A673 (cell line): Measurements from ENCODE around the gene KLHL35. TPM values are rescaled to one million over a fixed set of nuclear protein-coding genes. Genes with fewer than 3 reads are reported as not detected.

ENCODE experiments used
- BruUV-seq: library from RNA; stranded (reverse); fragments of 400-500 nt; replicated peaks from 2 replicates; lab custom pipeline; 2021; lab: Mats Ljungman, UMichigan
- CTCF ChIA-PET: fragments of 300-600 bp; sonication (Branson Sonifier 250); formaldehyde crosslinking; loops from one replicate; lab custom pipeline; 2022; ENCODE audit warnings: antibody characterized with exemption; lab: Charles Lee
- POLR2A ChIA-PET: fragments of 300-600 bp; sonication (Branson Sonifier 250); formaldehyde crosslinking; loops from one replicate; lab custom pipeline; 2022; ENCODE audit warnings: antibody characterized with exemption; ENCODE audit not compliant: low non-redundant PET; lab: Charles Lee
- DNase-seq: peaks from one replicate; pipeline ENCODE4 v3.0.0-alpha.2; 2015; ENCODE audit warnings: low spot score
- H3K27ac ChIP-seq: fragments of 200-600 bp; sonication (generic); 2 replicates; pipeline ENCODE4 v1.5.1; 2016; ENCODE audit warnings: mixed run types, low read depth, mild to moderate bottlenecking, mixed read lengths, antibody characterized with exemption, low read length; ENCODE audit not compliant: poor library complexity, severe bottlenecking
- H3K27me3 ChIP-seq: fragments of 200-600 bp; sonication (generic); replicated peaks from 2 replicates; pipeline ENCODE4 v1.6.1; 2017; ENCODE audit warnings: mixed run types, low read depth, mild to moderate bottlenecking, mixed read lengths, antibody characterized with exemption, low read length; ENCODE audit not compliant: insufficient read depth, poor library complexity
- H3K36me3 ChIP-seq: fragments of 200-600 bp; sonication (generic); 2 replicates; pipeline ENCODE4 v1.6.1; 2016; ENCODE audit warnings: mixed run types, mild to moderate bottlenecking, mixed read lengths, antibody characterized with exemption, low read length; ENCODE audit not compliant: insufficient read depth, poor library complexity, severe bottlenecking
- H3K4me1 ChIP-seq: fragments of 200-600 bp; sonication (generic); 2 replicates; pipeline ENCODE4 v1.6.1; 2017; ENCODE audit warnings: mixed run types, mild to moderate bottlenecking, mixed read lengths, antibody characterized with exemption, low read length; ENCODE audit not compliant: insufficient read depth, poor library complexity, severe bottlenecking
- H3K4me3 ChIP-seq: fragments of 200-600 bp; sonication (generic); 2 replicates; pipeline ENCODE4 v1.5.1; 2016; ENCODE audit warnings: low read depth, mixed run types, mild to moderate bottlenecking, mixed read lengths, low read length; ENCODE audit not compliant: poor library complexity, severe bottlenecking
- H3K9me3 ChIP-seq: fragments of 200-600 bp; sonication (generic); 2 replicates; pipeline ENCODE4 v1.6.1; 2016; ENCODE audit warnings: mixed run types, low read depth, mild to moderate bottlenecking, mixed read lengths, antibody characterized with exemption, low read length; ENCODE audit not compliant: poor library complexity, severe bottlenecking
- EZH2 ChIP-seq: fragments of 200-600 bp; sonication (generic); IDR thresholded peaks from 2 replicates; pipeline ENCODE4 v1.6.1; 2017; ENCODE audit warnings: borderline replicate concordance, low read depth, mild to moderate bottlenecking, mixed read lengths, antibody characterized with exemption, low read length; ENCODE audit not compliant: poor library complexity, severe bottlenecking
- intact Hi-C: fragments of 100-400 bp; cut with micrococcal nuclease; formaldehyde crosslinking; loops from one replicate; pipeline ENCODE4 v1.10.0; 2022; ENCODE audit not compliant: unreplicated experiment
- total RNA-seq: library from RNA; stranded (reverse); gene quantifications from 2 replicates; pipeline ENCODE4 v1.2.3, GENCODE V29; 2021
- TF ChIP-seq, protein P1 (sequence below): fragments of 300-800, 200-600 bp; sonication (generic); conservative IDR thresholded peaks from 2 replicates; pipeline ENCODE4 v1.5.1; 2017; ENCODE audit warnings: low read depth, mild to moderate bottlenecking, antibody characterized with exemption, low read length, moderate library complexity, mixed read lengths

Gene KLHL35
- total RNA-seq, 1 experiment from 2014 or later: 0.88 TPM

GRCh38 chr11:75431533-75432525 is 1.2 kb downstream of the KLHL35 start:
- intact Hi-C loops: no loop called here
- no peak for TF ChIP-seq EZH2
- TF ChIP-seq, protein P1, sequence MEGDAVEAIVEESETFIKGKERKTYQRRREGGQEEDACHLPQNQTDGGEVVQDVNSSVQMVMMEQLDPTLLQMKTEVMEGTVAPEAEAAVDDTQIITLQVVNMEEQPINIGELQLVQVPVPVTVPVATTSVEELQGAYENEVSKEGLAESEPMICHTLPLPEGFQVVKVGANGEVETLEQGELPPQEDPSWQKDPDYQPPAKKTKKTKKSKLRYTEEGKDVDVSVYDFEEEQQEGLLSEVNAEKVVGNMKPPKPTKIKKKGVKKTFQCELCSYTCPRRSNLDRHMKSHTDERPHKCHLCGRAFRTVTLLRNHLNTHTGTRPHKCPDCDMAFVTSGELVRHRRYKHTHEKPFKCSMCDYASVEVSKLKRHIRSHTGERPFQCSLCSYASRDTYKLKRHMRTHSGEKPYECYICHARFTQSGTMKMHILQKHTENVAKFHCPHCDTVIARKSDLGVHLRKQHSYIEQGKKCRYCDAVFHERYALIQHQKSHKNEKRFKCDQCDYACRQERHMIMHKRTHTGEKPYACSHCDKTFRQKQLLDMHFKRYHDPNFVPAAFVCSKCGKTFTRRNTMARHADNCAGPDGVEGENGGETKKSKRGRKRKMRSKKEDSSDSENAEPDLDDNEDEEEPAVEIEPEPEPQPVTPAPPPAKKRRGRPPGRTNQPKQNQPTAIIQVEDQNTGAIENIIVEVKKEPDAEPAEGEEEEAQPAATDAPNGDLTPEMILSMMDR: no peak
- Histone ChIP-seq H3K4me3 (no peak overlapping the region), H3K27me3 (peaks cover 44% of the 10 kb centered on the region), H3K27ac (no peak overlapping the region), H3K36me3 (no peaks in the 10 kb centered on the region), H3K9me3 (peaks cover 6% of the 10 kb centered on the region), H3K4me1 (peaks cover 15% of the 10 kb centered on the region)
- no TSS peak for BruUV-seq
- CTCF ChIA-PET: no interaction called here
- DNase-seq: no peak
- POLR2A ChIA-PET: no interaction called here

DNA sequence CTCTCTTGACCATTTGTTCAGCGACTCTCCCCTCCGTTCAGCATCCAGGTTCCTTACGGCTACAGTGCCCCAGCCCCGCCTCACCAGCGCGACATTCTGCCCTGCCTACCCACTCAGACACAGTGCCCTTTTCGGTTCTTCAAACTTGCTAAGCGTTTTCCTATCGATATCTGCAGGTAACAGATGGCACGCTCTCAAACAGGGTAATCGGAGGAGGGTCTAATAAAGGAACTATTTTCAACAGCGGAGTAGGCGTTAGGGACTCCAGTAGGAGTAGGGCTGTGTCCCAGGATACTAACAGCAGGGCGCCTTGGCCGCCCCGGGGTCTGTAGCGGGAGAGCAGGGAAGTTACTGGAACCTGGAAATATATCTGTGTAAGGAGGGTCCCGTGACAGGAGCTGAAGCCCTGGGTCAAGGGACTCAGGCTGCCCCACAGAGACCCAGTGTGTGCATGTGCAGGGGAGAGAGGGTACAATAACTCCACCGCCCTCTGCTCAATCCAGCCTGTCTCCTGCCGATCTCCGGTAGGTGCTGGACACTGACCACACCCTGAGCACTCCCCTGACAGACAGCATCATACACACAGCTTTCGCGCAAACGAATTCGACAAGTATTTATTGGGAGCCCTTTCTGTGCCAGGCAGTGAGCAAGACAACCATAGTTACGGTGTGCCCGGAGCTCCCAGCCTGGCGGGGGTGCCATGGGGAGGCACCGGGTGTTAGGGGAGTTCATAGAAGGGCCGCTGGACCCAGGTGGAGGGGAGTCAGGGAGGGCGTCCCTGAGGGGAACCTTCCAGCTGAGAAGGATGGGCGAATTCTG is 2.1 kb downstream of the KLHL35 start:
- H3K27ac ChIP-seq: no peak overlapping the region
- ChIA-PET POLR2A (no interaction called here), CTCF (no interaction called here)
- peaks cover 6% of the 10 kb centered on the region for H3K9me3 ChIP-seq
- DNase-seq: no peak
- peak overlapping the region; percentile 37 for H3K4me3 ChIP-seq
- intact Hi-C loops: no loop called here
- H3K4me1 ChIP-seq: peaks cover 15% of the 10 kb centered on the region
- BruUV-seq: no TSS peak
- peaks cover 44% of the 10 kb centered on the region for H3K27me3 ChIP-seq
- H3K36me3 ChIP-seq: no peaks in the 10 kb centered on the region
- TF ChIP-seq, protein P1: no peak
- TF ChIP-seq EZH2: peak; percentile 91

DNA sequence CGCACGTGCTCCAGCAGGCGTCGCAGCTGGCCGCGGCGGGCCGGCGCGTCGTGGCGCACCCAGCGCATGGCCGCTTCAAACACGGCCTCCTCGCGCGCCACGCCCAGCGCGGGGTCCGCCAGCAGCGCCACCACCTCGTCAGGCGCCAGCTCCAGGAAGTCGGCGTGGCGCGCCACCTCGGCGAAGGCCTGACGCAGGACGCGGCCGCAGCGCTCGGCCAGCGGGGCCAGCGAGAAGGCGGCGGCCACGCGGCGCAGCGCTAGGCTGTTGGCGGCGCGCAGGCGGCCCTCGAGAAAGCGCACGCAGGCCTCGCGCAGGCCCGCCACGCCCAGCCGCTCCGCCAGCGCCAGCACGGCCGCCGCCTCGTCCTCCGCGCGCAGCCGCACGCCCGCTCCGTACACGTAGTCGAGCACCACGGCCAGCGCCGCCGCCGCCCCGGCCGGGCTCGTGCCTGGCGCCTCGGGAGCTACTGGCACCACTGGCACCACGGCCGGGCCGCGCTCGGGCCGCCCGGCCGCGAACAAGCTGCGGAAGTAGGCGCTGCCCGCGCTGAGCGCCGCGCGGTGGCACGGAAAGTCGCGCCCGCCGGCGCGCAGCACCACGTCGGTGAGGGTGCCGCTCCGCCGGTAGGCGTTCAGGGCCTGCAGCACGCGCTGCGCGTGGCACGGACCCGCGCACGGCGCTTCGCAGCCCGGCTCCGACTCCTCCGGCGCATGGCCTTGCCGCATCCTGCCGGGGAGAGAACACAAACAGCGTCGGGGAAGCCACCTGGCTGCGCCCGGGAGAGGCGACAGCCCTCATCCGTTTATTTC is 2.9 kb downstream of the KLHL35 start:
- POLR2A ChIA-PET: no interaction called here
- no TSS peak for BruUV-seq
- TF ChIP-seq EZH2: no peak
- TF ChIP-seq, protein P1: no peak
- CTCF ChIA-PET: interaction anchor here (0.6 kb wide), 1 partner anchor 44 kb away, joined by 4 read pairs; no protein-coding TSS in a partner anchor
- Histone ChIP-seq H3K9me3 (peaks cover 6% of the 10 kb centered on the region), H3K4me1 (peaks cover 15% of the 10 kb centered on the region), H3K36me3 (no peaks in the 10 kb centered on the region), H3K27ac (no peak overlapping the region), H3K4me3 (peak overlapping the region; percentile 37), H3K27me3 (peaks cover 44% of the 10 kb centered on the region)
- peak; percentile 84 for DNase-seq
- intact Hi-C loops: no loop called here
